ENCODE results near the gene ASCC3. TPM values are rescaled to one million over a fixed set of nuclear protein-coding genes. Genes with fewer than 3 reads are reported as not detected.

The ASCC3 gene
- total and polyA plus RNA-seq, 2 of the 4 experiments (the other 2 are of a cell fraction), result 25.8 to 104 TPM

DNA sequence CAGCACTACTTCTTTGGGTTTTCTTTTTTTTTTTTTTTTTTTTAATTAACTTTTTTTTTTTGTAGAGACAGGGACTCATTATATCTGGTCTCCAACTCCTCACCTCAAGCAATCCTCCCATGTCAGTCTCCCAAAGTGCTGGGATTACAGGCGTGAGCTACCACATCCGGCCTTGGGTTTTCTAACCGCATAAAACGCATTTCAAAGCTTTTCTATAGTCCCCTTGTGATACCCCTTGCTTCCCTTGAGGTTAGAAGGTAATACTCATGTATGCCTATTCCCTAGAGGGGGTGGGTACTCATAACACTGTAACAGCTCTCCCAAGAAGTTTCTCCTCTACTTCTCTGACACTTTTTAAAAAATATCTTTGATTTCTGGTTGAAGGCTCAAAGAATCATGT, 23.9 kb upstream of the ASCC3 start:
- Histone ChIP-seq H3K9me1 (ENCODE audit: insufficient read depth, low read length) (no peaks in the 10 kb centered on the region), H2AK5ac (ENCODE audit: low read depth, low read length) (no peak overlapping the region), H3K4me3 (ENCODE audit: insufficient read depth, low read depth, low read length) (no peak overlapping the region), H4K5ac (ENCODE audit: low read depth, low read length) (no peak overlapping the region), H3K4ac (ENCODE audit: low read depth, low read length) (no peak overlapping the region), H4K91ac (ENCODE audit: insufficient read depth, low read depth, low read length) (no peak overlapping the region), H2BK5ac (ENCODE audit: low read depth, low read length, poor library complexity, severe bottlenecking) (no peak overlapping the region), H3K56ac (ENCODE audit: extremely low read depth, insufficient read depth, low read length) (no peak overlapping the region), H3K9ac (ENCODE audit: low read depth, low read length) (no peak overlapping the region), H2BK15ac (ENCODE audit: low read depth, low read length) (no peak overlapping the region), H3K36me3 (ENCODE audit: control insufficient read depth, insufficient read depth, low read length) (no peaks in the 10 kb centered on the region), H3K23ac (ENCODE audit: low read depth, low read length) (no peak overlapping the region), H4K8ac (ENCODE audit: low read depth in 2 of 2, low read length in 2 of 2) (no peak overlapping the region), H3K79me1 (ENCODE audit: low read depth in 1 of 2, low read length in 2 of 2) (no peaks in the 10 kb centered on the region), H4K20me1 (ENCODE audit: insufficient read depth, low read length) (no peaks in the 10 kb centered on the region), H2AFZ (replicated peaks; ENCODE audit: low read length, poor library complexity) (no peak overlapping the region), H3K4me2 (ENCODE audit: low read depth, low read length) (no peak overlapping the region), H3K14ac (replicated peaks; ENCODE audit: low read depth, low read length) (no peak overlapping the region), H3K4me1 (ENCODE audit: control insufficient read depth, insufficient read depth, low read length) (no peaks in the 10 kb centered on the region), H3K27ac (ENCODE audit: insufficient read depth, low read length) (no peak overlapping the region), H2AK9ac (replicated peaks; ENCODE audit: low read depth, low read length, poor library complexity) (no peak overlapping the region), H3K18ac (ENCODE audit: low read depth, low read length) (no peak overlapping the region), H3K27me3 (ENCODE audit: control insufficient read depth, insufficient read depth, low read length) (no peaks in the 10 kb centered on the region), H2BK120ac (ENCODE audit: low read depth, low read length) (no peak overlapping the region), H2BK20ac (ENCODE audit: low read depth, low read length) (no peak overlapping the region), H3K9me3 (ENCODE audit: control insufficient read depth, insufficient read depth, low read length) (no peaks in the 10 kb centered on the region)
- TF ChIP-seq SMC3 (IDR thresholded peaks at IDR 0.05; ENCODE audit: low read depth, low read length), result no peak
- TF ChIP-seq POLR2A (IDR thresholded peaks at IDR 0.05; ENCODE audit: low read depth, low read length), result no peak
- no peak for TF ChIP-seq CHD1 (IDR thresholded peaks at IDR 0.05; ENCODE audit: low read depth, low read length)
- TF ChIP-seq, protein P1, sequence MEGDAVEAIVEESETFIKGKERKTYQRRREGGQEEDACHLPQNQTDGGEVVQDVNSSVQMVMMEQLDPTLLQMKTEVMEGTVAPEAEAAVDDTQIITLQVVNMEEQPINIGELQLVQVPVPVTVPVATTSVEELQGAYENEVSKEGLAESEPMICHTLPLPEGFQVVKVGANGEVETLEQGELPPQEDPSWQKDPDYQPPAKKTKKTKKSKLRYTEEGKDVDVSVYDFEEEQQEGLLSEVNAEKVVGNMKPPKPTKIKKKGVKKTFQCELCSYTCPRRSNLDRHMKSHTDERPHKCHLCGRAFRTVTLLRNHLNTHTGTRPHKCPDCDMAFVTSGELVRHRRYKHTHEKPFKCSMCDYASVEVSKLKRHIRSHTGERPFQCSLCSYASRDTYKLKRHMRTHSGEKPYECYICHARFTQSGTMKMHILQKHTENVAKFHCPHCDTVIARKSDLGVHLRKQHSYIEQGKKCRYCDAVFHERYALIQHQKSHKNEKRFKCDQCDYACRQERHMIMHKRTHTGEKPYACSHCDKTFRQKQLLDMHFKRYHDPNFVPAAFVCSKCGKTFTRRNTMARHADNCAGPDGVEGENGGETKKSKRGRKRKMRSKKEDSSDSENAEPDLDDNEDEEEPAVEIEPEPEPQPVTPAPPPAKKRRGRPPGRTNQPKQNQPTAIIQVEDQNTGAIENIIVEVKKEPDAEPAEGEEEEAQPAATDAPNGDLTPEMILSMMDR (conservative IDR thresholded peaks at IDR 0.05; ENCODE audit: low read depth, low read length), result no peak
- TF ChIP-seq RCOR1 (IDR thresholded peaks at IDR 0.05; ENCODE audit: insufficient replicate concordance, low read length), result no peak
- no peak for TF ChIP-seq RFX5 (IDR thresholded peaks at IDR 0.05; ENCODE audit: low read depth, low read length)
- TF ChIP-seq MXI1 (IDR thresholded peaks at IDR 0.05; ENCODE audit: borderline replicate concordance, low read depth, low read length), result no peak
- TF ChIP-seq MAFK (IDR thresholded peaks at IDR 0.05; ENCODE audit: low read depth, low read length), result no peak
- TF ChIP-seq NFE2L2 (IDR thresholded peaks at IDR 0.05; ENCODE audit: low read depth, low read length), result no peak
- no peak for TF ChIP-seq ELK1 (IDR thresholded peaks at IDR 0.05; ENCODE audit: borderline replicate concordance, low read depth, low read length)
- TF ChIP-seq, protein P2, sequence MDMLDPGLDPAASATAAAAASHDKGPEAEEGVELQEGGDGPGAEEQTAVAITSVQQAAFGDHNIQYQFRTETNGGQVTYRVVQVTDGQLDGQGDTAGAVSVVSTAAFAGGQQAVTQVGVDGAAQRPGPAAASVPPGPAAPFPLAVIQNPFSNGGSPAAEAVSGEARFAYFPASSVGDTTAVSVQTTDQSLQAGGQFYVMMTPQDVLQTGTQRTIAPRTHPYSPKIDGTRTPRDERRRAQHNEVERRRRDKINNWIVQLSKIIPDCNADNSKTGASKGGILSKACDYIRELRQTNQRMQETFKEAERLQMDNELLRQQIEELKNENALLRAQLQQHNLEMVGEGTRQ (IDR thresholded peaks at IDR 0.05; ENCODE audit: low read depth, low read length), result no peak
- no peak for TF ChIP-seq FOS (IDR thresholded peaks at IDR 0.05; ENCODE audit: low read depth, low read length)
- TF ChIP-seq RAD21 (IDR thresholded peaks at IDR 0.05; ENCODE audit: low read length), result no peak
- no peak for TF ChIP-seq CEBPB (IDR thresholded peaks at IDR 0.05; ENCODE audit: low read depth, low read length)
- TF ChIP-seq MAZ (IDR thresholded peaks at IDR 0.05; ENCODE audit: borderline replicate concordance, low read depth, low read length), result no peak
- no peak for TF ChIP-seq BHLHE40 (IDR thresholded peaks at IDR 0.05; ENCODE audit: low read depth, low read length)
- dilution Hi-C loops (cut with HindIII; ENCODE audit: low sequenced_read_pairs, unreplicated experiment), result no loop called here
- in situ Hi-C loops (cut with MboI; ENCODE audit: low sequenced_read_pairs), result no loop called here
- intact Hi-C loops (cut with micrococcal nuclease), result no loop called here
- no peak for ATAC-seq (ENCODE audit: low read depth)
- DNase-seq, result no peak
- ChIA-PET CTCF (no interaction called here), POLR2A (ENCODE audit: unreplicated experiment) (interaction anchor here (0.6 kb wide), 1 partner anchor 11 kb away, joined by 25 read pairs; no protein-coding TSS in a partner anchor)
- BruUV-seq (replicated peaks), result no TSS peak
- WGBS, 2 experiments (ENCODE audit: extremely low coverage in 2 of 2, insufficient read length in 1 of 2), result no CpG with 5 or more reads among the region's 4 CpGs
